HEK293 (cell line): ENCODE data around the gene LYZL2.
"Not testable (repeated sequence)": the region's sequence is repeated elsewhere in the genome, so short reads cannot be mapped to it uniquely, and the experiment has no call there.

Experiments
- CTCF ChIA-PET: fragments of 350-600 bp; formaldehyde crosslinking; extraction: SDS; loops from one replicate; lab custom pipeline; 2021; ENCODE audit warnings: antibody characterized with exemption; lab: Yijun Ruan, JAX
- POLR2A ChIA-PET: fragments of 300-600 bp; formaldehyde crosslinking; extraction: SDS; loops from one replicate; lab custom pipeline; 2020; ENCODE audit warnings: antibody characterized with exemption, inconsistent platforms; lab: Yijun Ruan, JAX
- H3K27ac ChIP-seq: fragments of 200-500 bp; sonication (Bioruptor generic); 2 replicates; pipeline ENCODE4 v1.5.1; 2014; ENCODE audit warnings: low read depth, low read length, control low read depth, inconsistent platforms; ENCODE audit errors: extremely low read depth
- H3K36me3 ChIP-seq, 2 experiments: fragments of 200-500 bp in 1 of 2; sonication (Bioruptor generic) in 1 of 2; 1 replicate in 1 of 2; 2 replicates in 1 of 2; pipeline ENCODE4 v1.5.1; 2014 to 2017; ENCODE audit warnings: inconsistent platforms in 2 of 2, low read length in 2 of 2; ENCODE audit not compliant: control insufficient read depth in 2 of 2, insufficient read depth in 1 of 2
- H3K4me1 ChIP-seq: fragments of 200-500 bp; sonication (Bioruptor generic); 2 replicates; pipeline ENCODE4 v1.5.1; 2014; ENCODE audit warnings: mild to moderate bottlenecking, low read length, inconsistent platforms; ENCODE audit not compliant: control insufficient read depth, insufficient read depth
- H3K4me3 ChIP-seq: 2 replicates; pipeline ENCODE4 v1.5.1; 2011; ENCODE audit warnings: low read depth, mild to moderate bottlenecking, control low read depth, low read length, moderate library complexity
- H3K9me3 ChIP-seq: fragments of 200-500 bp; sonication (Bioruptor generic); 2 replicates; pipeline ENCODE4 v1.5.1; 2014; ENCODE audit warnings: low read depth, low read length, inconsistent platforms; ENCODE audit not compliant: control insufficient read depth, insufficient read depth
- KLF10 ChIP-seq: fragments of 450-650 bp; IDR thresholded peaks from 2 replicates; pipeline ENCODE4 v1.5.1; 2018; ENCODE audit warnings: missing biosample characterization, mild to moderate bottlenecking, missing genetic modification characterization
- KLF8 ChIP-seq: fragments of 450-650 bp; formaldehyde crosslinking; IDR thresholded peaks from 2 replicates; pipeline ENCODE4 v1.5.1; 2016; ENCODE audit warnings: missing biosample characterization, missing genetic modification characterization
- OSR2 ChIP-seq: fragments of 450-650 bp; formaldehyde crosslinking; IDR thresholded peaks from 2 replicates; pipeline ENCODE4 v1.5.1; 2016; ENCODE audit warnings: missing biosample characterization, missing genetic modification characterization
- PRDM10 ChIP-seq: fragments of 450-650 bp; formaldehyde crosslinking; IDR thresholded peaks from 2 replicates; pipeline ENCODE4 v1.5.1; 2016; ENCODE audit warnings: missing biosample characterization, missing genetic modification characterization
- SETDB1 ChIP-seq: IDR thresholded peaks from one replicate; pipeline ENCODE4 v1.6.1; 2017; ENCODE audit warnings: mild to moderate bottlenecking, low read length, moderate library complexity, mixed read lengths; ENCODE audit not compliant: insufficient read length
- TSHZ1 ChIP-seq: fragments of 450-650 bp; formaldehyde crosslinking; IDR thresholded peaks from 2 replicates; pipeline ENCODE4 v1.5.1; 2016; ENCODE audit warnings: missing biosample characterization, missing genetic modification characterization, borderline replicate concordance
- ZBTB17 ChIP-seq: fragments of 450-650 bp; formaldehyde crosslinking; IDR thresholded peaks from 2 replicates; pipeline ENCODE4 v1.5.1; 2016; ENCODE audit warnings: missing biosample characterization, missing genetic modification characterization
- ZBTB49 ChIP-seq: fragments of 450-650 bp; formaldehyde crosslinking; IDR thresholded peaks from 2 replicates; pipeline ENCODE4 v1.5.1; 2016; ENCODE audit warnings: missing biosample characterization, missing genetic modification characterization, low read depth
- ZNF157 ChIP-seq: fragments of 450-650 bp; formaldehyde crosslinking; IDR thresholded peaks from 2 replicates; pipeline ENCODE4 v1.5.1; 2016; ENCODE audit warnings: missing biosample characterization, missing genetic modification characterization
- ZNF24 ChIP-seq: fragments of 450-650 bp; formaldehyde crosslinking; IDR thresholded peaks from 2 replicates; pipeline ENCODE4 v1.5.1; 2016; ENCODE audit warnings: missing biosample characterization, missing genetic modification characterization
- ZNF274 ChIP-seq, 2 experiments: fragments of 200-500 bp in 1 of 2; fragments of 450-650 bp in 1 of 2; sonication (Bioruptor generic) in 1 of 2; formaldehyde crosslinking in 1 of 2; IDR thresholded peaks; 2 replicates each; pipeline versions ENCODE4 v1.5.1 to v1.6.1; 2014 to 2016; ENCODE audit warnings: borderline replicate concordance in 1 of 2, inconsistent platforms in 1 of 2, low read length in 1 of 2, missing biosample characterization in 1 of 2, missing genetic modification characterization in 1 of 2
- ZNF350 ChIP-seq: fragments of 450-650 bp; formaldehyde crosslinking; IDR thresholded peaks from 2 replicates; pipeline ENCODE4 v1.5.0; 2017; ENCODE audit warnings: missing biosample characterization, mild to moderate bottlenecking, missing genetic modification characterization
- ZNF416 ChIP-seq: fragments of 450-650 bp; formaldehyde crosslinking; IDR thresholded peaks from 2 replicates; pipeline ENCODE4 v1.5.1; 2016; ENCODE audit warnings: missing biosample characterization, missing genetic modification characterization
- ZNF514 ChIP-seq: fragments of 450-650 bp; formaldehyde crosslinking; IDR thresholded peaks from 2 replicates; pipeline ENCODE4 v1.5.1; 2016; ENCODE audit warnings: missing biosample characterization, missing genetic modification characterization
- ZNF548 ChIP-seq: fragments of 450-650 bp; formaldehyde crosslinking; IDR thresholded peaks from 2 replicates; pipeline ENCODE4 v1.5.1; 2016; ENCODE audit warnings: missing biosample characterization, missing genetic modification characterization
- ZNF610 ChIP-seq: fragments of 450-650 bp; formaldehyde crosslinking; IDR thresholded peaks from 2 replicates; pipeline ENCODE4 v1.5.1; 2016; ENCODE audit warnings: missing biosample characterization, missing genetic modification characterization, borderline replicate concordance
- ZNF624 ChIP-seq: fragments of 450-650 bp; formaldehyde crosslinking; IDR thresholded peaks from 2 replicates; pipeline ENCODE4 v1.5.1; 2017; ENCODE audit warnings: missing biosample characterization, missing genetic modification characterization
- ZNF626 ChIP-seq: fragments of 450-650 bp; sonication (Bioruptor Pico); formaldehyde crosslinking; IDR thresholded peaks from 2 replicates; pipeline ENCODE4 v1.5.1; 2018; ENCODE audit warnings: missing biosample characterization, missing genetic modification characterization, inconsistent platforms
- ZNF660 ChIP-seq: fragments of 450-650 bp; IDR thresholded peaks from 2 replicates; pipeline ENCODE4 v1.5.1; 2018; ENCODE audit warnings: missing biosample characterization, mild to moderate bottlenecking, missing genetic modification characterization
- ZNF830 ChIP-seq: fragments of 450-650 bp; IDR thresholded peaks from 2 replicates; pipeline ENCODE4 v1.5.0; 2018; ENCODE audit warnings: missing biosample characterization, missing genetic modification characterization, low read depth, mild to moderate bottlenecking, moderate library complexity

LYZL2 gene

GRCh38 chr10:30619966-30620365 is 9.6 kb downstream of the LYZL2 start:
- TF ChIP-seq ZNF624: no peak
- Histone ChIP-seq H3K27ac (no peak overlapping the region), H3K36me3 (no peaks in the 10 kb centered on the region), H3K9me3 (no peaks in the 10 kb centered on the region), H3K4me3 (no peak overlapping the region), H3K4me1 (no peaks in the 10 kb centered on the region)
- POLR2A ChIA-PET: no interaction called here
- CTCF ChIA-PET: no interaction called here

GRCh38 chr10:30617070-30617469 is 12.5 kb downstream of the LYZL2 start:
- Histone ChIP-seq H3K36me3 (no peaks in the 10 kb centered on the region), H3K4me3 (no peak overlapping the region), H3K9me3 (no peaks in the 10 kb centered on the region), H3K27ac (no peak overlapping the region), H3K4me1 (no peaks in the 10 kb centered on the region)
- no peak for TF ChIP-seq ZBTB49 (tag by site-specific recombination)
- no peak for TF ChIP-seq ZNF548 (tag by site-specific recombination)
- TF ChIP-seq ZNF626: no peak
- no peak for TF ChIP-seq ZNF514 (tag by site-specific recombination)
- no peak for TF ChIP-seq ZNF660 (tag by site-specific recombination)
- no peak for TF ChIP-seq ZNF610 (tag by site-specific recombination)
- TF ChIP-seq PRDM10 (tag by site-specific recombination): no peak
- TF ChIP-seq OSR2 (tag by site-specific recombination): no peak
- no peak for TF ChIP-seq ZNF830 (tag by site-specific recombination)
- TF ChIP-seq ZNF24 (tag by site-specific recombination): no peak
- no peak for TF ChIP-seq SETDB1
- TF ChIP-seq ZNF416 (tag by site-specific recombination): no peak
- TF ChIP-seq ZBTB17: no peak
- POLR2A ChIA-PET: no interaction called here
- CTCF ChIA-PET: no interaction called here

GRCh38 chr10:30611041-30611440 is 18.5 kb downstream of the LYZL2 start:
- H3K4me1 ChIP-seq, H3K36me3 ChIP-seq, H3K4me3 ChIP-seq, H3K9me3 ChIP-seq, H3K27ac ChIP-seq, POLR2A ChIA-PET, CTCF ChIA-PET: not testable (repeated sequence)

GRCh38 chr10:30607814-30608213 is 21.7 kb downstream of the LYZL2 start:
- ChIA-PET POLR2A (no interaction called here), CTCF (no interaction called here)
- H3K27ac ChIP-seq: no peak overlapping the region
- H3K9me3 ChIP-seq: no peaks in the 10 kb centered on the region
- H3K4me3 ChIP-seq: no peak overlapping the region
- no peaks in the 10 kb centered on the region for H3K36me3 ChIP-seq
- H3K4me1 ChIP-seq: no peaks in the 10 kb centered on the region
- TF ChIP-seq ZNF350 (tag by site-specific recombination) (no peak), KLF10 (no peak), ZNF157 (tag by site-specific recombination) (no peak), ZNF274 (IDR thresholded peaks at IDR 0.05; ENCODE audit: low read length) (no peak), ZNF274 (tag by site-specific recombination; IDR thresholded peaks at IDR 0.05; ENCODE audit: borderline replicate concordance) (no peak), TSHZ1 (tag by site-specific recombination) (no peak), KLF8 (tag by site-specific recombination) (no peak)
